ENCODE data around the gene HPSE2.
"Not testable (repeated sequence)": the region's sequence is repeated elsewhere in the genome, so short reads cannot be mapped to it uniquely, and the experiment has no call there.

HPSE2 gene

DNA sequence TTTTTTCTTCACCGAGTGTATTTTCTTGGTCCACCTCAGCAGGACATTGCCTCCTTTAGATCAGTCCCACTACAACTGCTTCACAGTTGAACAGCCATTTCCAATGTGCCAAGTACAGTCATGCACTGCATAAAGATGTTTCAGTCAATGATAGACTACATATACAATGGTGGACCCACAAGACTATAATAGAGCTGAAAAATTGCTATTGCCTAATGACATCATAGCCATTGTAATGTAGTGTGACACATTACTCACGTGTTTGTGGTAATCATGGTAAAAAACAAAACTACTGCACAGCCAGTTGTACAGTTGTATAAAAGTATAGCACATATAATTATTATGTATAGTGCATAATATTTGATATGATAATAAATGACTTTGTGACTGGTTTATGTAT is 675.1 kb downstream of the HPSE2 start:
- DNase-seq (ENCODE audit: low spot score): no peak

DNA sequence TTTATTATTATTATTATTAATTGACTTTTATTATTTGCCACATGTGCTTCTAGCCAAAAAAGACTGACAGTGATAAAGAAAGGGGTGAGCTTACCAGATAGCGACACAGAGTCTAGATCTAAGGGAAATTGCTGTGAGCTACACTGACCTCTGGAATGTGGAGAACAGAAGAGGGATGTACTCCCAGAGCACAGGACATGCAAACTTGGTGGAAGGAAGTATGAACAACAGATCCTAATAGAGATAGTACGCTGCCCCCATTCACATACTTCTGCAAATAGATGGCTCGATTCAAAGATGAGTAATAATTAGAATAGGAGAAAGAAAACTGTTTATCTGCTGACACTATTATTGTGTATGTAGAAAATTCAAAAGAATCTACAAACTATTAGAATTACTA is 679.6 kb downstream of the HPSE2 start:
- no peak for DNase-seq (ENCODE audit: low spot score)

DNA sequence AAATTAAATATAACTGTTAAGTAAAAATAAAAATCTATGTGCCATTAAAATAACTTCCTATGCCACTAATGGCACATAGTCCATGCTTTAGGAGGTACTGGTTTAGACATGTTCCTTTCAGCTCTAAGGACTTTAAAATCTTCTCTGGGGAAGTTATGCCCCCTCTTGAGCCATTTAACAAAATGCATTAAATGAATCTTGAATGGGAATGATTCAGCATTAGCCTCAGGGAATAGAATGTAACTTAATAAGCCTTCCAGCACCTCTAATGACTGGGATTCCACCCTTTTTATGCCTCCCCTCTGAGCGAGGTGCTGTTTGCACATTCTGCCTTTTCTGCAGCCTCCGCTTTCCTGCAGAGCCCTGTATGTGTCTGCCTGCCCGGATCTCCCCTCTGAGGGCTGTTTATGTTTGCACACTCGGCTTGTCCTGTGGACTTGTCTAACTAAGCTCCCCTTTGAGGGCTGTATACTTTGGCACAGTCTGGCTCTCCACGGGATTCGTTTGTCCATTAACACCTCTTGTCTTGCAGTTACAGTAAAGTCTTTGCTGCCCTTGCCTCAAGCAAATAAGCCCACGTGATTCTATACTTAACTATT is 680.5 kb downstream of the HPSE2 start:
- no peak for DNase-seq (ENCODE audit: low spot score)

DNA sequence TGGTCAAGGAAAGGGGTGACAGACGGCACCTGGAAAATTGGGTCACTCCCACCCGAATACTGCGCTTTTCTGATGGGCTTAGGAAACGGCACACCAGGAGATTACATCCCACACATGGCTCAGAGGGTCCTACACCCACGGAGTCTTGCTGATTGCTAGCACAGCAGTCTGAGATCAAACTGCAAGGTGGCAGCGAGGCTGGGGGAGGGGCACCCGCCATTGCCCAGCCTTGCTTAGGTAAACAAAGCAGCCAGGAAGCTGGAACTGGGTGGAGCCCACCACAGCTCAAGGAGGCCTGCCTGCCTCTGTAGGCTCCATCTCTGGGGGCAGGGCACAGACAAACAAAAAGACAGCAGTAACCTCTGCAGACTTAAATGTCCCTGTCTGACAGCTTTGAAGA is 694.1 kb downstream of the HPSE2 start:
- not testable (repeated sequence) for DNase-seq (ENCODE audit: low spot score)

GRCh38 chr10:98539578-98539977 is 696.1 kb downstream of the HPSE2 start:
- DNase-seq (ENCODE audit: low spot score): no peak

DNA sequence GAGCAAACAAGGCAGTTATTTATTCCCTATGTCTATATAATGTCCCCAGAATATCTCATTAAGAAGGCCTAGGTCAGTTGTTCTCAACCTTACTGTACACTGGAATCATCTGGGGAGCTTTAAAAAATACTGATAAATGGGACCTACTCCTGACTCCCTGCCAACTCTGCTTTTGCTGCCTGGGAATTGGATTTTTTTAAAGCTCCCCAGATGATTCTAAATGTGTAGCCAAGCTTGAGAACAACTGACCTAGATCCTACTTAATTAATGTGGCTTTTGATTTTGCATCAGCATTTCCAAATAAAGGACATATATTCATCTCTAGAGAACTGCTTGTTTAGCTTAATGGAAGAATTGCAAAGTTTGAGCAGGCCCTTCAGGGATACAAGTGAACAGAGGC is 697.2 kb downstream of the HPSE2 start:
- DNase-seq (ENCODE audit: low spot score): no peak

DNA sequence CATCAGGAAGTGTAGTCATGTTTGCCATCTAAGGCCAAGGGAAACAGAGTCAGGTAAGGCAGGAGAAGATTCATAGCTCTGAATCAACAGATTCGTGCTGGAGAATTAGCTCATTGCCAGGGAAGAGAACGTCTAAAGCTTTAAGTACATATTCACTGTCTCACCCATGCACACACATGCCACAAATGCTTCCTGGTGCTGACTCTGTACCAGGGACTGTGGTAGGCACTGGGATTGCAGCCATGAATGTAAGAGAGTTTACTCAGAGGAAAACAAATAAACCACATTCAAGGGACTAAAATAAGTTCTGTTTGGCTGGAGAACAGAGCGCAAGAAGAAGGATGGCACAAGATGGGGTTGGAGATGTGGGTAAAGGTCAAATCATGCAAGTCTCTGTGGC is 699.1 kb downstream of the HPSE2 start:
- no peak for DNase-seq (ENCODE audit: low spot score)

- DNase-seq (ENCODE audit: low spot score): no peak
Measured at GRCh38 chr10:98533746-98534445, 701.8 kb downstream of the HPSE2 start.

DNA sequence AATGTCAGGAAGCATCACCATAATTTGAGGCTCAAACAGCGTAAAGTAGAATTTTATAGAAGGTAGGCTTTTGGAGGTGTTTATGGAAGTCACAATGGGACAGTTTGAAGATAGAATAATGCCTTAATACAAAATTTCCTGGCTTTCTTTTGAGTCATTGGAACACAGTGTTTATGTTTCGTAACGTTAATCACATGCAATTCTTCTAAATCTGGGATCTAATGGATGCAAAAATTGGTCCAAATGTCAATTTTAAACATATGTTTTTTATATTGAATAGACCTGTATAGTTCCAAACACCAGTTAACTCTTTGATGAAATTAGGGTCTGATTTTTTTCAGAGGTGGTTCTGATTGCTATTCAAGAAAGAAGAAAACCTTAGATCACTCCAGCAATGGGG is 702.4 kb downstream of the HPSE2 start:
- DNase-seq (ENCODE audit: low spot score): no peak

- no peak for DNase-seq (ENCODE audit: low spot score)
Measured at GRCh38 chr10:98528805-98529183, 706.9 kb downstream of the HPSE2 start.

DNA sequence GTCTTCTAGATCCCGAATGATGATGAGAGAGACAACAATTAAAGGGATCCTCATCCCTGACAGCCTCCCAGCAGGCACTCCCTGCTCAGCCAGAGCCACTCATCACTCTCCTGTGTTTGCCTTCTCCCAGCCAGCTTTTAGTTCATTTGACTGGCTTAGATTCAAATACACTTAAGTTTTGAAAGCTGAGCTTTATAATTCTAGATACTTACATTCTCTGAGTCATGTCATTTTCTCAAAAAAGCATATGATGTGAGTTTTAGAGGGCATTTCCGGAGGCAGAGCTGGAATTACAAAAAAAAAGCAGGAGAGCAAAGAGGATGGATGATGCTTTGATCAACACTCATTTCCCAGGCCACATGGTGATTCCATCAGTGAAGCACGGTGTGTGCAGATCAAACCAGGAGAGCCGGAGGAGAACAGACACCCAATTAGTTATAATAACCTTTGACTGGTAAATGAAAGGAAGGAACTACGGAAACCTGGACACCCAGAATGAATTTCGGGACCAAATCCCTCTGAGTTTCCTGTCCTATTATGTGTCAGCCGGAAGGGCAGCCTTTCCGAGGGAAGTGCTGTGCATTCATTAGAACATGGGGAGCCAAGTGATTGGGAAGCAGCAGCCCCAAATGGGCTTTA is 707.4 kb downstream of the HPSE2 start:
- no peak for DNase-seq (ENCODE audit: low spot score)

DNA sequence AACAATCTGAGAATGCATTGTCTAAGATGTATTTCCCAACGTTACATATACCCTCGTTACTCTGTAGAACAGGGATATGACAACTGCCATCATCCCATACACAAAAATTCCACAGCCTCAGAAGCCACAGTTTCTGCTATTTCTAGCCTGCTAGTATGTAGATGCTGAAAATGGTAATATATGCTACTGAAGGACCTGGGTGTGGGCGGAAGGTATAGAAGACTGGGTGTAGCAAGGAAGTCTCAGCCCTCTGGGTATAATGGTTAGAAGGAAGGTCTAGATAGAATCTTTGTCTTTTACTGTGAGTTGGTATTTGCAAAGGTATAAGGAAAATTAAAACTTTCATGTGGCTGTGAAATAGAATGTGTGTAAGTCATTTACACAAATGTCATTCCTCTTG is 709.7 kb downstream of the HPSE2 start:
- DNase-seq (ENCODE audit: low spot score): no peak

- no peak for DNase-seq (ENCODE audit: low spot score)
Measured at GRCh38 chr10:98524124-98524523, 711.5 kb downstream of the HPSE2 start.

DNA sequence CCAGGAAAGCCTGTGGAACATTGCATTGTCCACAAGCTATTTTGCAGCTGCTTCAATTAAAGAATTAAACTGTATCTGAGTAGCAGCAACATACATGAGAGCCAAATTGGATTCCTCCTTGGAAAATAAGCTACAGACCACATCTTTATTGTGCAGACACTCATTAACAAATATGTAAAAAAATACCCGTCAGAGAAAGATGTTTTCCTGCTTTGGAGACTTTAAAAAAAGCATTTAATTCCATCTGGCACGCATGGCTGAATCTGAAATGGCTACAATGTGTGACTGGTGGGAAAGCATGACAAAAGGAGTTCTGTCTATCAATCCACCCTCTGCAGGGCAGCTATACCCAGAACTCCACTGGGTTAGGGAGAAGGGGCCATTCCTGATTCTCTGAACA is 715.8 kb downstream of the HPSE2 start:
- DNase-seq (ENCODE audit: low spot score): no peak

GRCh38 chr10:98517672-98518071 is 718.0 kb downstream of the HPSE2 start:
- no peak for DNase-seq (ENCODE audit: low spot score)

- no peak for DNase-seq (ENCODE audit: low spot score)
Measured at GRCh38 chr10:98516352-98516751, 719.3 kb downstream of the HPSE2 start.

GRCh38 chr10:98513704-98514103 is 721.9 kb downstream of the HPSE2 start:
- no peak for DNase-seq (ENCODE audit: low spot score)

GRCh38 chr10:98511876-98512275 is 723.8 kb downstream of the HPSE2 start:
- DNase-seq (ENCODE audit: low spot score): no peak

GRCh38 chr10:98510412-98510995 is 725.1 kb downstream of the HPSE2 start:
- DNase-seq (ENCODE audit: low spot score): no peak

- no peak for DNase-seq (ENCODE audit: low spot score)
Measured at GRCh38 chr10:98509745-98510144, 725.9 kb downstream of the HPSE2 start.

DNA sequence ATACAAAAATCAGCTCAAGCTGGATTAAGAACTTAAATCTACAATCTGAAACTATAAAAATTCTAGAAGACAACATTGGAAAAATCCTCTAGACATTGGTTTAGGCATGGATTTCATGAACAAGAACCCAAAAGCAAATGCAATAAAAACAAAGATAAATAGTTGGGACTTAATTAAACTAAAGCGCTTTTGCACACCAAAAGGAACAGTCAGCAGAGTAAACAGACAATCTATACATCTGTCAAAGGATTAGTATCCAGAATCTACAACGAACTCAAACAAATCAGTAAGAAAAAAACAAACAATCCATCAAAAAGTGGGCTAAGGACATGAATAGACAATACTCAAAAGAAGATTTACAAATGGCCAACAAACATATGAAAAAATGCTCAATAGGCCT is 733.1 kb downstream of the HPSE2 start:
- not testable (repeated sequence) for DNase-seq (ENCODE audit: low spot score)

GRCh38 chr10:98492763-98493162 is 742.9 kb downstream of the HPSE2 start:
- no peak for DNase-seq (ENCODE audit: low spot score)
